HepG2 (cell line): ENCODE results near the gene NMNAT1. TPM values are rescaled to one million over a fixed set of nuclear protein-coding genes. Genes with fewer than 3 reads are reported as not detected.
A peak's percentile ranks its signal among the peaks of the same experiment; 100 is the strongest.

Experiments used
- CBX2 ChIP-seq, 2 experiments: fragments of 200-600 bp in 1 of 2; sonication (generic); formaldehyde crosslinking in 1 of 2; IDR thresholded peaks; 2 replicates each; pipeline versions ENCODE4 v1.7.0 to v1.8.1; 2018 to 2022; ENCODE audit warnings: low read depth in 2 of 2, low read length in 1 of 2, mild to moderate bottlenecking in 1 of 2, missing genetic modification reagents in 1 of 2
- CENPT ChIP-seq: sonication (generic); formaldehyde crosslinking; IDR thresholded peaks from 2 replicates; pipeline ENCODE4 v1.8.0; 2022; ENCODE audit warnings: low read depth, mild to moderate bottlenecking, moderate library complexity, missing genetic modification reagents
- JDP2 ChIP-seq: sonication (generic); formaldehyde crosslinking; IDR thresholded peaks from 2 replicates; pipeline ENCODE4 v1.8.1; 2022; ENCODE audit warnings: missing genetic modification reagents, borderline replicate concordance
- KDM2A ChIP-seq: sonication (generic); formaldehyde crosslinking; IDR thresholded peaks from 2 replicates; pipeline ENCODE4 v1.4.0; 2020; ENCODE audit warnings: low read depth, missing genetic modification reagents, borderline replicate concordance
- NCOA5 ChIP-seq: sonication (generic); formaldehyde crosslinking; IDR thresholded peaks from 2 replicates; pipeline ENCODE4 v1.4.0; 2020; ENCODE audit warnings: missing genetic modification reagents
- RBFOX2 ChIP-seq: fragments of 200-400 bp; formaldehyde crosslinking; IDR thresholded peaks from 2 replicates; pipeline ENCODE4 v1.6.1; 2017; ENCODE audit warnings: low read depth, mild to moderate bottlenecking, low read length
- TAF15 ChIP-seq: fragments of 200-400 bp; formaldehyde crosslinking; IDR thresholded peaks from one replicate; pipeline ENCODE4 v1.6.1; 2018; ENCODE audit warnings: mild to moderate bottlenecking, low read depth, low read length; ENCODE audit not compliant: poor library complexity, severe bottlenecking
- TEAD2 ChIP-seq: sonication (generic); formaldehyde crosslinking; IDR thresholded peaks from 2 replicates; pipeline ENCODE4 v1.9.0; 2021; ENCODE audit warnings: missing genetic modification reagents
- ZNF232 ChIP-seq: sonication (generic); formaldehyde crosslinking; IDR thresholded peaks from 2 replicates; pipeline ENCODE4 v1.4.0; 2020; ENCODE audit warnings: missing genetic modification reagents, borderline replicate concordance
- ZNF264 ChIP-seq: sonication (generic); formaldehyde crosslinking; IDR thresholded peaks from 2 replicates; pipeline ENCODE4 v1.4.0; 2020; ENCODE audit warnings: missing genetic modification reagents
- ZNF496 ChIP-seq: sonication (generic); formaldehyde crosslinking; IDR thresholded peaks from 2 replicates; pipeline ENCODE4 v1.8.1; 2023; ENCODE audit warnings: mild to moderate bottlenecking, moderate library complexity, missing genetic modification reagents; ENCODE audit not compliant: insufficient replicate concordance
- ZNF607 ChIP-seq: sonication (generic); formaldehyde crosslinking; IDR thresholded peaks from 2 replicates; pipeline ENCODE4 v1.5.1; 2020; ENCODE audit warnings: missing genetic modification reagents, mild to moderate bottlenecking, borderline replicate concordance
- ZNF788 ChIP-seq: sonication (generic); formaldehyde crosslinking; IDR thresholded peaks from 2 replicates; pipeline ENCODE4 v1.5.0; 2020; ENCODE audit warnings: mild to moderate bottlenecking, missing genetic modification reagents, borderline replicate concordance
- ZNF878 ChIP-seq: sonication (generic); formaldehyde crosslinking; IDR thresholded peaks from 2 replicates; pipeline ENCODE4 v1.8.1; 2023; ENCODE audit warnings: mild to moderate bottlenecking, missing genetic modification reagents, moderate library complexity
- ZSCAN29 ChIP-seq: sonication (generic); formaldehyde crosslinking; conservative IDR thresholded peaks from 2 replicates; pipeline ENCODE4 v1.4.0; 2020; ENCODE audit warnings: mild to moderate bottlenecking, missing genetic modification reagents
- polyA plus RNA-seq, 8 experiments: library from polyadenylated mRNA; depleted of rRNA in 3 of 8; stranded (reverse) in 7 of 8; unstranded in 1 of 8; fragments of >200 nt; fragmentation: Illumina TruSeq in 4 of 8; extraction: Trizol in 4 of 8; gene quantifications; 2 replicates each; pipeline versions ENCODE4 v1.2.1 to v1.2.3, GENCODE V29; 2011 to 2016; ENCODE audit warnings: low read depth in 4 of 8, missing spikeins in 1 of 8, mixed read lengths in 1 of 8; ENCODE audit not compliant: insufficient read depth in 1 of 8
- total RNA-seq, 5 experiments: library from RNA; depleted of rRNA; stranded (reverse); fragments of >200 nt; fragmentation: Illumina TruSeq; extraction: Trizol; gene quantifications; 2 replicates each; pipeline ENCODE4 v1.2.3, GENCODE V29; 2016; ENCODE audit warnings: low read depth in 1 of 5
- TF ChIP-seq, protein P1 (sequence below): sonication (generic); formaldehyde crosslinking; IDR thresholded peaks from 2 replicates; pipeline ENCODE4 v1.4.0; 2020; ENCODE audit warnings: missing genetic modification reagents; ENCODE audit errors: not compliant biosample characterization
- TF ChIP-seq, protein P2 (sequence below): sonication (generic); formaldehyde crosslinking; IDR thresholded peaks from 2 replicates; pipeline ENCODE4 v1.4.0; 2020; ENCODE audit warnings: missing genetic modification reagents
- TF ChIP-seq, protein P3 (sequence below): sonication (generic); formaldehyde crosslinking; IDR thresholded peaks from 2 replicates; pipeline ENCODE4 v1.5.0; 2020; ENCODE audit warnings: missing genetic modification reagents
- TF ChIP-seq, protein P4 (sequence below): sonication (generic); formaldehyde crosslinking; IDR thresholded peaks from 2 replicates; pipeline ENCODE4 v1.8.0; 2022; ENCODE audit warnings: mild to moderate bottlenecking, missing genetic modification reagents, borderline replicate concordance
- TF ChIP-seq, protein P5 (sequence below): IDR thresholded peaks from 2 replicates; pipeline ENCODE4 v1.6.1; 2016; ENCODE audit warnings: low read depth

The NMNAT1 gene
- total and polyA plus RNA-seq, 2 of the 13 experiments (the other 11 are each of a cell fraction or from before 2014, with no cell fraction given) = 5.6 to 12.2 TPM

DNA sequence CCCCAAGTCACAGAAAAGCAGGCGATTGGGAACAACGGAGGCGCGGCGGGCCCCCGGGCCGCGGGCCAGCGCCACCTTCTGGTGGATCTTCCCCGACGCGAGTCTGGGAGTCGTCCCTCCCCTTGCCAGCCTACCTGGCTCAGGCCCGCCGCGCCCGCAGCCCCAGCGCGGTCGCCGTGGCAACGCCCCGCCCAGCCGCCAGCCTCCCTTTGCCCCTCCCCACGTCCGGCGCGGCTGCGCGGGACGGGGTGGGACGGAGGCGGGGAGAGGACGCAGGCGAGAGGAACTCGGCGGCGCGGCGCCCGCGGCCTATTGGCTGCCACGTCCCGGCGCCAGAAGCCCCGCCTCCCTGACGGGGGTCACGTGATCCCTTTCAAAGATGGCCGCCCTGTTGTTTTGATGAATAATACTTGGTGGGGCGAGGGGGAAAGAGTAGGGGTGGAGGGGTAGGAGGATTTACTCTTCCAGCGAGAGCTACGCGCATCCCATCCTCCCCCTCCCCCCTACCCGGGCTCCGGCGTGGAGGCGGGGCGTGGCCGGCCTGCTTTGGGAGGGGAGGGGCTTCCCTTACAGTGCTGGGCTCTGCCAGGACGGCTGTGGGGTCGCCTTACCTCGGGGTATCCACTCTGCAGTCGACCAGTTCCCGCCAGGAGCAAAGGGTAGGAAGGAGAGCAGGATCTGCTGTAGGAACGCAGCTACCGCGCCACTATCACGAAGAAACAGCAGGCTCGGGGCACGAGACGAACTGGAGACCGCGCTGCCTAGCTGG is 89.5 kb downstream of the NMNAT1 start, which contains the start of gene UBE4B (continued):
- TF ChIP-seq, protein P1, sequence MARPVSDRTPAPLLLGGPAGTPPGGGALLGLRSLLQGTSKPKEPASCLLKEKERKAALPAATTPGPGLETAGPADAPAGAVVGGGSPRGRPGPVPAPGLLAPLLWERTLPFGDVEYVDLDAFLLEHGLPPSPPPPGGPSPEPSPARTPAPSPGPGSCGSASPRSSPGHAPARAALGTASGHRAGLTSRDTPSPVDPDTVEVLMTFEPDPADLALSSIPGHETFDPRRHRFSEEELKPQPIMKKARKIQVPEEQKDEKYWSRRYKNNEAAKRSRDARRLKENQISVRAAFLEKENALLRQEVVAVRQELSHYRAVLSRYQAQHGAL = no peak
- TF ChIP-seq, protein P2, sequence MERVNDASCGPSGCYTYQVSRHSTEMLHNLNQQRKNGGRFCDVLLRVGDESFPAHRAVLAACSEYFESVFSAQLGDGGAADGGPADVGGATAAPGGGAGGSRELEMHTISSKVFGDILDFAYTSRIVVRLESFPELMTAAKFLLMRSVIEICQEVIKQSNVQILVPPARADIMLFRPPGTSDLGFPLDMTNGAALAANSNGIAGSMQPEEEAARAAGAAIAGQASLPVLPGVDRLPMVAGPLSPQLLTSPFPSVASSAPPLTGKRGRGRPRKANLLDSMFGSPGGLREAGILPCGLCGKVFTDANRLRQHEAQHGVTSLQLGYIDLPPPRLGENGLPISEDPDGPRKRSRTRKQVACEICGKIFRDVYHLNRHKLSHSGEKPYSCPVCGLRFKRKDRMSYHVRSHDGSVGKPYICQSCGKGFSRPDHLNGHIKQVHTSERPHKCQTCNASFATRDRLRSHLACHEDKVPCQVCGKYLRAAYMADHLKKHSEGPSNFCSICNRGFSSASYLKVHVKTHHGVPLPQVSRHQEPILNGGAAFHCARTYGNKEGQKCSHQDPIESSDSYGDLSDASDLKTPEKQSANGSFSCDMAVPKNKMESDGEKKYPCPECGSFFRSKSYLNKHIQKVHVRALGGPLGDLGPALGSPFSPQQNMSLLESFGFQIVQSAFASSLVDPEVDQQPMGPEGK (CRISPR knock-in tag) = peak; percentile 81
- TF ChIP-seq NCOA5 (CRISPR knock-in tag) = no peak
- TF ChIP-seq ZNF232 (CRISPR knock-in tag) = no peak
- TF ChIP-seq ZNF878 = no peak
- TF ChIP-seq, protein P3, sequence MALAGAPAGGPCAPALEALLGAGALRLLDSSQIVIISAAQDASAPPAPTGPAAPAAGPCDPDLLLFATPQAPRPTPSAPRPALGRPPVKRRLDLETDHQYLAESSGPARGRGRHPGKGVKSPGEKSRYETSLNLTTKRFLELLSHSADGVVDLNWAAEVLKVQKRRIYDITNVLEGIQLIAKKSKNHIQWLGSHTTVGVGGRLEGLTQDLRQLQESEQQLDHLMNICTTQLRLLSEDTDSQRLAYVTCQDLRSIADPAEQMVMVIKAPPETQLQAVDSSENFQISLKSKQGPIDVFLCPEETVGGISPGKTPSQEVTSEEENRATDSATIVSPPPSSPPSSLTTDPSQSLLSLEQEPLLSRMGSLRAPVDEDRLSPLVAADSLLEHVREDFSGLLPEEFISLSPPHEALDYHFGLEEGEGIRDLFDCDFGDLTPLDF (CRISPR knock-in tag) = peak; percentile 50; the same call in 1 of the 2 replicates
- TF ChIP-seq, protein P4, sequence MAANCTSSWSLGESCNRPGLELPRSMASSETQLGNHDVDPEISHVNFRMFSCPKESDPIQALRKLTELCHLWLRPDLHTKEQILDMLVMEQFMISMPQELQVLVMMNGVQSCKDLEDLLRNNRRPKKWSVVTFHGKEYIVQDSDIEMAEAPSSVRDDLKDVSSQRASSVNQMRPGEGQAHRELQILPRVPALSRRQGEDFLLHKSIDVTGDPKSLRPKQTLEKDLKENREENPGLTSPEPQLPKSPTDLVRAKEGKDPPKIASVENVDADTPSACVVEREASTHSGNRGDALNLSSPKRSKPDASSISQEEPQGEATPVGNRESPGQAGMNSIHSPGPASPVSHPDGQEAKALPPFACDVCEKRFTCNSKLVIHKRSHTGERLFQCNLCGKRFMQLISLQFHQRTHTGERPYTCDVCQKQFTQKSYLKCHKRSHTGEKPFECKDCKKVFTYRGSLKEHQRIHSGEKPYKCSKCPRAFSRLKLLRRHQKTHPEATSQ (CRISPR knock-in tag) = peak; percentile 27; the same call in 1 of the 2 replicates
- no peak for TF ChIP-seq TAF15
- no peak for TF ChIP-seq CBX2 (IDR thresholded peaks at IDR 0.05; ENCODE audit: low read depth, low read length)
- no peak; the same call in 1 of the 2 replicates for TF ChIP-seq CBX2 (CRISPR knock-in tag; IDR thresholded peaks at IDR 0.05; ENCODE audit: low read depth)
- TF ChIP-seq TEAD2 (CRISPR knock-in tag) = no peak
- no peak for TF ChIP-seq JDP2 (CRISPR knock-in tag)
- peak; percentile 55 for TF ChIP-seq KDM2A
- peak; percentile 14 for TF ChIP-seq ZSCAN29 (CRISPR knock-in tag)
- TF ChIP-seq ZNF607 (CRISPR knock-in tag) = no peak
- TF ChIP-seq RBFOX2 = peak; percentile 71
- TF ChIP-seq ZNF264 (CRISPR knock-in tag) = no peak; the same call in 1 of the 2 replicates
- no peak for TF ChIP-seq ZNF496 (CRISPR knock-in tag)
- no peak; the same call in 1 of the 2 replicates for TF ChIP-seq ZNF788 (CRISPR knock-in tag)
- TF ChIP-seq, protein P5, sequence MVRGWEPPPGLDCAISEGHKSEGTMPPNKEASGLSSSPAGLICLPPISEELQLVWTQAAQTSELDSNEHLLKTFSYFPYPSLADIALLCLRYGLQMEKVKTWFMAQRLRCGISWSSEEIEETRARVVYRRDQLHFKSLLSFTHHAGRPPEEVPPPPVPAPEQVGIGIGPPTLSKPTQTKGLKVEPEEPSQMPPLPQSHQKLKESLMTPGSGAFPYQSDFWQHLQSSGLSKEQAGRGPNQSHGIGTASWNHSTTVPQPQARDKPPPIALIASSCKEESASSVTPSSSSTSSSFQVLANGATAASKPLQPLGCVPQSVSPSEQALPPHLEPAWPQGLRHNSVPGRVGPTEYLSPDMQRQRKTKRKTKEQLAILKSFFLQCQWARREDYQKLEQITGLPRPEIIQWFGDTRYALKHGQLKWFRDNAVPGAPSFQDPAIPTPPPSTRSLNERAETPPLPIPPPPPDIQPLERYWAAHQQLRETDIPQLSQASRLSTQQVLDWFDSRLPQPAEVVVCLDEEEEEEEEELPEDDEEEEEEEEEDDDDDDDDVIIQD (CRISPR knock-in tag) = peak; percentile 25; the same call in 1 of the 2 replicates
- TF ChIP-seq CENPT (CRISPR knock-in tag) = no peak
